ENCODE data around the gene SERPINA12. TPM values are rescaled to one million over a fixed set of nuclear protein-coding genes. Genes with fewer than 3 reads are reported as not detected.

SERPINA12 gene
- polyA plus RNA-seq, 2 of the 4 experiments (the other 2 are of a cell fraction) = not detected

GRCh38 chr14:94544726-94545125, 35.5 kb upstream of the SERPINA12 start:
- H3K4me3 ChIP-seq = no peak overlapping the region
- TF ChIP-seq PBX3 (IDR thresholded peaks at IDR 0.05) (no peak), CEBPB (IDR thresholded peaks at IDR 0.05) (no peak), SREBF2 (IDR thresholded peaks at IDR 0.05) (no peak), POLR2A (IDR thresholded peaks at IDR 0.05; ENCODE audit: low read length) (no peak), ZNF302 (CRISPR knock-in tag; IDR thresholded peaks at IDR 0.05) (no peak), USF2 (IDR thresholded peaks at IDR 0.05) (no peak), CBX2 (IDR thresholded peaks at IDR 0.05; ENCODE audit: borderline replicate concordance, low read depth) (no peak)
- TF ChIP-seq, protein P1, sequence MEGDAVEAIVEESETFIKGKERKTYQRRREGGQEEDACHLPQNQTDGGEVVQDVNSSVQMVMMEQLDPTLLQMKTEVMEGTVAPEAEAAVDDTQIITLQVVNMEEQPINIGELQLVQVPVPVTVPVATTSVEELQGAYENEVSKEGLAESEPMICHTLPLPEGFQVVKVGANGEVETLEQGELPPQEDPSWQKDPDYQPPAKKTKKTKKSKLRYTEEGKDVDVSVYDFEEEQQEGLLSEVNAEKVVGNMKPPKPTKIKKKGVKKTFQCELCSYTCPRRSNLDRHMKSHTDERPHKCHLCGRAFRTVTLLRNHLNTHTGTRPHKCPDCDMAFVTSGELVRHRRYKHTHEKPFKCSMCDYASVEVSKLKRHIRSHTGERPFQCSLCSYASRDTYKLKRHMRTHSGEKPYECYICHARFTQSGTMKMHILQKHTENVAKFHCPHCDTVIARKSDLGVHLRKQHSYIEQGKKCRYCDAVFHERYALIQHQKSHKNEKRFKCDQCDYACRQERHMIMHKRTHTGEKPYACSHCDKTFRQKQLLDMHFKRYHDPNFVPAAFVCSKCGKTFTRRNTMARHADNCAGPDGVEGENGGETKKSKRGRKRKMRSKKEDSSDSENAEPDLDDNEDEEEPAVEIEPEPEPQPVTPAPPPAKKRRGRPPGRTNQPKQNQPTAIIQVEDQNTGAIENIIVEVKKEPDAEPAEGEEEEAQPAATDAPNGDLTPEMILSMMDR (IDR thresholded peaks at IDR 0.05) = no peak
- no peak for ATAC-seq
- 67% methylated on average over 7 of the region's 7 CpGs for WGBS (ENCODE audit: missing lambda C conversion rate)
- ChIA-PET POLR2A (no interaction called here), CTCF (interaction anchor here (1.2 to 1.9 kb wide), 5 partner anchors 9 to 111 kb away, joined by 3 to 6 read pairs (median 4); no protein-coding TSS in a partner anchor)
- no peaks in the 10 kb centered on the region; the same call in 2 of the 3 replicates for H3K4me1 ChIP-seq
- no peak overlapping the region for H3K4me2 ChIP-seq
- FAIRE-seq = no peak
- no peaks in the 10 kb centered on the region for H3K9me3 ChIP-seq
- no peak overlapping the region for H3K27ac ChIP-seq
- no peak for DNase-seq (ENCODE audit: low read depth in 1 of 2, low spot score in 1 of 2)

DNA sequence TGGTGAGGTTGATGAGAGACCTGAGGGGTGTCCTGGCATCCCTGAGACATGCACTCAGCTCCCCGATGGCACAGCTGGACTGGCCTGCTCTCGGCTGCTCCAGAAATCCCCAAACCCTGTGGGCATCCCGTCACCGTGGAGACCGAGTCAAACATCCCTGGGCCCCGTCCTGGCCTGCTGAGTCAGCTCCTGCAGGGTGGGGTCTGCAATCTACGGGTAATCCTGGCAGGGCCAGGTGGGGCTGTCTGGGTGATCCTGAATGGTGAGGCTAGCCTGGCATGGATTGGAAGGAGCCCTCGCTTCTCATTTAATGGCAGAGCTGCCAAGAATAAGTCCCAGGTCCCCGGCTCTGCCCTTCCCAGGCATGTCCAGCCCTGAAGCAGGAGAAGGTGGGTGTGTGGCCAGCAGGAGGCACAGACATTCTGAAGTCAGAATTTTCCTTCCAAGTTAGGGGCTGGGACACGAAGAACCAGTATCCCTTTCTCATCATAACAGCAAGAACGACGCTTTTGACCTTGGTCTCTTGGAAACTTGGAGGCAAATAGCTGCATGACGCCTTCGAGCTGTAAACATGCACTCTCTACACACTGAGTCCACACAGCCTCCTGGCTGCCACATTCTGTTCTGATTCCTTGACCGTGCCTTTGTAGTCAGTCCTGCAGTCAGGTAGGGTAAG, 34.3 kb upstream of the SERPINA12 start:
- Histone ChIP-seq H3K27ac (no peak overlapping the region), H3K9me3 (no peaks in the 10 kb centered on the region), H3K4me2 (no peak overlapping the region), H3K4me3 (no peak overlapping the region), H3K4me1 (no peaks in the 10 kb centered on the region; the same call in 2 of the 3 replicates)
- CTCF ChIA-PET = interaction anchor here (1.1 to 1.9 kb wide), 7 partner anchors 10 to 109 kb away, joined by 3 to 6 read pairs (median 4); no protein-coding TSS in a partner anchor
- ATAC-seq (no peak; a peak in 1 of 6 replicates), FAIRE-seq (no peak), DNase-seq (ENCODE audit: low read depth in 1 of 2, low spot score in 1 of 2) (no peak)
- TF ChIP-seq NFE2L2 (conservative IDR thresholded peaks at IDR 0.05; ENCODE audit: low read length) (no peak), USF2 (IDR thresholded peaks at IDR 0.05) (no peak), NR3C1 (IDR thresholded peaks at IDR 0.05) (no peak), RAD21 (conservative IDR thresholded peaks at IDR 0.05 in 1 of 2, IDR thresholded peaks at IDR 0.05 in 1 of 2) (no peak), HEYL (CRISPR knock-in tag; IDR thresholded peaks at IDR 0.05) (no peak), HDAC2 (IDR thresholded peaks at IDR 0.05) (no peak), RCOR1 (IDR thresholded peaks at IDR 0.05; ENCODE audit: low read depth, low read length) (no peak), CHD4 (IDR thresholded peaks at IDR 0.05; ENCODE audit: borderline replicate concordance) (no peak), TFCP2L1 (CRISPR knock-in tag; IDR thresholded peaks at IDR 0.05) (no peak), REST (IDR thresholded peaks at IDR 0.05) (no peak), KDM5A (IDR thresholded peaks at IDR 0.05) (no peak), JUNB (IDR thresholded peaks at IDR 0.05) (no peak), CBX8 (IDR thresholded peaks at IDR 0.05) (no peak), TP53 (CRISPR knock-in tag; IDR thresholded peaks at IDR 0.05) (no peak), KDM1A (IDR thresholded peaks at IDR 0.05; ENCODE audit: low read depth) (no peak), PBX3 (IDR thresholded peaks at IDR 0.05) (no peak), JUN (IDR thresholded peaks at IDR 0.05) (no peak), E2F6 (IDR thresholded peaks at IDR 0.05; ENCODE audit: borderline replicate concordance, low read depth) (no peak)
- TF ChIP-seq, protein P2, sequence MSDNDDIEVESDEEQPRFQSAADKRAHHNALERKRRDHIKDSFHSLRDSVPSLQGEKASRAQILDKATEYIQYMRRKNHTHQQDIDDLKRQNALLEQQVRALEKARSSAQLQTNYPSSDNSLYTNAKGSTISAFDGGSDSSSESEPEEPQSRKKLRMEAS (IDR thresholded peaks at IDR 0.05) = no peak
- POLR2A ChIA-PET = no interaction called here
- WGBS (ENCODE audit: missing lambda C conversion rate) = 73% methylated on average over 15 of the region's 15 CpGs
